Measurements from ENCODE around the gene DHRS4L2.
"Not testable (repeated sequence)": the region's sequence is repeated elsewhere in the genome, so short reads cannot be mapped to it uniquely, and the experiment has no call there.

Gene DHRS4L2

DNA sequence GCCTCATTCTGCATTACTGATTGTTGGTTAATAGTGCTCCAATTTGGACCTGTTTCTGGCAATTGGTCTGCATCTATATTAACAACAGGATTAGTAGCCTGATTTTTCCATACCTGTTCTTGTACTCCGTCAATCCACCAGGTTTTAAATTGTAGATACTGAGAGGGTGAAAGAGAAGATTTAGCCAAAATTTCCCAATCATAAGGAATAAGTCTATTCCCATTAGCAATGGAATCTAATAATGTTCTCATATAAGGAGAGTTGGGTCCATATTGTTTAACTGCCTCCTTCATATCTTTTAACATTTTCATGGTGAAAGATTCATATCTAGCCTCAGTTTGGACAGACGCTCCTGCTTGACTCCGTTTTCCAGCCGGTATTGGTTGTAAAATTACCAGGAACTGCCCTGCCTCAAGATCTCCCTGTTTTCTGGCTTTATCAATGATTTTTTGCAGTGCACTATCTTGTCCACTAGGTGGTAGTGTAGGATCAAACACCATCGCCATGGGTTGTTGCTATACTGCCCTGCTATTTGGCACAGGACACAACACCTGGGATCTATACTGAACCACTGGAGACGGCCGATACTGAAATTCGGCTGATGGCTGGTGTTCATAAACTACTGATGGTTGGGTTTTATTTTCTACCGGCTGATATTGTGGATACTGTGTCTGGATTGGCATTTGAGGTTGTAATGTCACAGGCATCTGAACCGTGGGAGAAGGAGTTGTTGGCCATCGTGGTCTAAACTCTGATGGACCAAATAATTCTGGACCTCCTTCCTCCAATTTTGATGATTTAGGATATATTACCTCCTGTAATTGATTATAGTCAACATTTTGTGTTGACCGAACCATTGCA, 25.2 kb downstream of the DHRS4L2 start:
- no peaks in the 10 kb centered on the region for H3K9me3 ChIP-seq (ENCODE audit: severe bottlenecking)
- H3K4me3 ChIP-seq (ENCODE audit: severe bottlenecking), result no peak overlapping the region
- no peak overlapping the region for H3K27ac ChIP-seq (ENCODE audit: poor library complexity, severe bottlenecking)
- no peaks in the 10 kb centered on the region for H3K36me3 ChIP-seq (ENCODE audit: low read depth)
- peak; percentile 92 for ATAC-seq (ENCODE audit: low read depth)
- no peaks in the 10 kb centered on the region for H3K27me3 ChIP-seq (ENCODE audit: insufficient read depth, poor library complexity, severe bottlenecking)
- no peaks in the 10 kb centered on the region for H3K4me1 ChIP-seq (ENCODE audit: insufficient read depth, poor library complexity, severe bottlenecking)
- TF ChIP-seq, protein P1, sequence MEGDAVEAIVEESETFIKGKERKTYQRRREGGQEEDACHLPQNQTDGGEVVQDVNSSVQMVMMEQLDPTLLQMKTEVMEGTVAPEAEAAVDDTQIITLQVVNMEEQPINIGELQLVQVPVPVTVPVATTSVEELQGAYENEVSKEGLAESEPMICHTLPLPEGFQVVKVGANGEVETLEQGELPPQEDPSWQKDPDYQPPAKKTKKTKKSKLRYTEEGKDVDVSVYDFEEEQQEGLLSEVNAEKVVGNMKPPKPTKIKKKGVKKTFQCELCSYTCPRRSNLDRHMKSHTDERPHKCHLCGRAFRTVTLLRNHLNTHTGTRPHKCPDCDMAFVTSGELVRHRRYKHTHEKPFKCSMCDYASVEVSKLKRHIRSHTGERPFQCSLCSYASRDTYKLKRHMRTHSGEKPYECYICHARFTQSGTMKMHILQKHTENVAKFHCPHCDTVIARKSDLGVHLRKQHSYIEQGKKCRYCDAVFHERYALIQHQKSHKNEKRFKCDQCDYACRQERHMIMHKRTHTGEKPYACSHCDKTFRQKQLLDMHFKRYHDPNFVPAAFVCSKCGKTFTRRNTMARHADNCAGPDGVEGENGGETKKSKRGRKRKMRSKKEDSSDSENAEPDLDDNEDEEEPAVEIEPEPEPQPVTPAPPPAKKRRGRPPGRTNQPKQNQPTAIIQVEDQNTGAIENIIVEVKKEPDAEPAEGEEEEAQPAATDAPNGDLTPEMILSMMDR (IDR thresholded peaks at IDR 0.05; ENCODE audit: poor library complexity, severe bottlenecking), result peak; percentile 98
- DNase-seq (ENCODE audit: low spot score), result no peak

DNA sequence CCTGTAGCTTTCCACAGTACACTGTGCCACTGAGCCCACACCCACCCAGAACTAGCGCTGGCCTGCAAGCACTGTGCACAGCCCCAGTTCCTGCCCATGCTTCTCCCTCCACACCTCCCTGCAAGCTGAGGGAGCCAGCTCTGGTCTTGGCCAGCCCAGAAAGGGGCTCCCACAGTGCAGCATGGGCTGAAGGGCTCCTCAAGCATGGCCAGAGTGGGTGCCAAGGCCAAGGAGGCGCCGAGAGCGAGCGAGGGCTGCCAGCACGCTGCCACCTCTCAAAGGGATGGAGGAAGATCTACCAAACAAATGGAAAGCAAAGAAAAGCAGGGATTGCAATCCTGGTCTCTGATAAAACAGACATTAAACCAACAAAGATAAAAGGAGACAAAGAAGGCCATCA, 27.0 kb downstream of the DHRS4L2 start:
- ATAC-seq (ENCODE audit: low read depth); H3K9me3 ChIP-seq (ENCODE audit: severe bottlenecking); H3K4me1 ChIP-seq (ENCODE audit: insufficient read depth, poor library complexity, severe bottlenecking); H3K27ac ChIP-seq (ENCODE audit: poor library complexity, severe bottlenecking); H3K4me3 ChIP-seq (ENCODE audit: severe bottlenecking); H3K36me3 ChIP-seq (ENCODE audit: low read depth); H3K27me3 ChIP-seq (ENCODE audit: insufficient read depth, poor library complexity, severe bottlenecking); DNase-seq (ENCODE audit: low spot score): not testable (repeated sequence)

DNA sequence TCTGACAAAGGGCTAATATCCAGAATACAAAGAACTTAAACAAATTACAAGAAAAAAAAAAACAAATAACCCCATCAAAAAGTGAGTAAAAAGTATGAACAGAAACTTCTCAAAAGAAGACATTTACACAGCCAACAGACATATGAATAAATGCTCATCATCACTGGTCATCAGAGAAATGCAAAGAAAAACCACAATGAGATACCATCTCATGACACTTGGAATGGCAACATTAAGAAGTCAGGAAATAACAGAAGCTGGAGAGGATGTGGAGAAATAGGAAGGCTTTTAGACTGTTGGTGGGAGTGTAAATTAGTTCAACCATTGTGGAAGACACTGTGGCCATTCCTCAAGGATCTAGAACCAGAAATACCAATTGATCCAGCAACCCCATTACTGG, 30.2 kb downstream of the DHRS4L2 start:
- not testable (repeated sequence) for ATAC-seq (ENCODE audit: low read depth); H3K36me3 ChIP-seq (ENCODE audit: low read depth); H3K9me3 ChIP-seq (ENCODE audit: severe bottlenecking); DNase-seq (ENCODE audit: low spot score); H3K4me3 ChIP-seq (ENCODE audit: severe bottlenecking); H3K27ac ChIP-seq (ENCODE audit: poor library complexity, severe bottlenecking); H3K27me3 ChIP-seq (ENCODE audit: insufficient read depth, poor library complexity, severe bottlenecking); H3K4me1 ChIP-seq (ENCODE audit: insufficient read depth, poor library complexity, severe bottlenecking)

DNA sequence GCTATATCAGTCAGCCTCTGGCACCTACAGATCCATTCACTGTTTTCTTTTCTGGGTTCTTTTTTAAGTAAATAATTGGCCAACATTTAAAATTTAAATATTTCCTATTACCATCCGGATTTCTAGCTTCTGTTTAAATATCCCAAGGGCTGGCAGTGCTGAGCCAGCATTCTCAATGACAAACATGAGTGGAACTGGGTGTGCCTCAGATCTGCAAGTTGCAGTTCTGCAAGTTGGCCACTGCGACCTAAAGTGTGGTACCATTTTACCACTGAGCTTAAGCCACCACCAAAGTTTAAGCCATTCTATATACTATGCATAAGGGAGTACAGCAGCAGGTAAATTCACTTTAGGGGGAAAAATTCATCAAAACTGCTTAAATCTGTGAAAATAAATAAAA, 31.2 kb downstream of the DHRS4L2 start:
- H3K4me1 ChIP-seq (ENCODE audit: insufficient read depth, poor library complexity, severe bottlenecking); DNase-seq (ENCODE audit: low spot score); H3K36me3 ChIP-seq (ENCODE audit: low read depth); H3K9me3 ChIP-seq (ENCODE audit: severe bottlenecking); H3K27me3 ChIP-seq (ENCODE audit: insufficient read depth, poor library complexity, severe bottlenecking); H3K27ac ChIP-seq (ENCODE audit: poor library complexity, severe bottlenecking); H3K4me3 ChIP-seq (ENCODE audit: severe bottlenecking): not testable (repeated sequence)
- TF ChIP-seq, protein P1 (IDR thresholded peaks at IDR 0.05; ENCODE audit: poor library complexity, severe bottlenecking), result peak; percentile 21
- peak; percentile 77 for ATAC-seq (ENCODE audit: low read depth)

DNA sequence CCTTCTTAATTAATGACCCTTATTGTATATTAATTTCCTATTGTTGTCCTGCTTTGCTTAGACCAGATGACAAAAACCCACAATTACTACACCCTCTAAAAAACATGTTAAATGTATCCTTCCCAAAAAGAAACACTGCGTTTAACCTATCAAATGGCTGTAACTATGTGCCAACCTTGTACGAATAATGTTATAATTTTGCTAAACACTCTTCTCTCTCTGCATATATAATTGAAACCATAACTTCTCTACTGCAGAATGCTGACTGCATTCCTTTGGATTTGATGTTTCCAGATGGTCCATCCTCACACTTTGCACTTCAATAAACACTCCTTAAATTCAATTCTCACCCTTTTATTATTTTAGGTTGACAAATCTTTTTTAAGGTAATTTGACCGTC, 31.8 kb downstream of the DHRS4L2 start:
- not testable (repeated sequence) for H3K4me3 ChIP-seq (ENCODE audit: severe bottlenecking); H3K27me3 ChIP-seq (ENCODE audit: insufficient read depth, poor library complexity, severe bottlenecking); H3K4me1 ChIP-seq (ENCODE audit: insufficient read depth, poor library complexity, severe bottlenecking); H3K36me3 ChIP-seq (ENCODE audit: low read depth); H3K27ac ChIP-seq (ENCODE audit: poor library complexity, severe bottlenecking); ATAC-seq (ENCODE audit: low read depth); DNase-seq (ENCODE audit: low spot score); H3K9me3 ChIP-seq (ENCODE audit: severe bottlenecking)

DNA sequence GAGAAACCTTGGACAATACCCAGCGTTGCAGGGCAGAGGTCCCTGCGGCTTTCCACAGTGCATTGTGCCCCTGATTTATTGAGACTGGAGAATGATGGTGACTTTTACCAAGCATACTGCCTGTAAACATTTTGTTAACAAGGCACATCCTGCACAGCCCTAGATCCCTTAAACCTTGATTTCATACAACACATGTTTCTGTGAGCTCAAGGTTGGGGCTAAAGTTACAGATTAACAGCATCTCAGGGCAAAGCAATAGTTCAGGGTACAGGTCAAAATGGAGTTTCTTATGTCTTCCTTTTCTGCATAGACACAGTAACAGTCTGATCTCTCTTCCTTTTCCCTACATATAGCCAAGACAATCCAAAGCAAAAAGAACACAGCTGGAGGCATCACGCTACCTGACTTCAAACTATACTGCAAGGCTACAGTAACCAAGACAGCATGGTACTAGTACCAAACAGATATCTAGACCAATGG, 36.2 kb downstream of the DHRS4L2 start:
- H3K4me3 ChIP-seq (ENCODE audit: severe bottlenecking); H3K4me1 ChIP-seq (ENCODE audit: insufficient read depth, poor library complexity, severe bottlenecking); ATAC-seq (ENCODE audit: low read depth); DNase-seq (ENCODE audit: low spot score); H3K27ac ChIP-seq (ENCODE audit: poor library complexity, severe bottlenecking); H3K9me3 ChIP-seq (ENCODE audit: severe bottlenecking); H3K36me3 ChIP-seq (ENCODE audit: low read depth): not testable (repeated sequence)
- H3K27me3 ChIP-seq (ENCODE audit: insufficient read depth, poor library complexity, severe bottlenecking), result peaks cover 14% of the 10 kb centered on the region

DNA sequence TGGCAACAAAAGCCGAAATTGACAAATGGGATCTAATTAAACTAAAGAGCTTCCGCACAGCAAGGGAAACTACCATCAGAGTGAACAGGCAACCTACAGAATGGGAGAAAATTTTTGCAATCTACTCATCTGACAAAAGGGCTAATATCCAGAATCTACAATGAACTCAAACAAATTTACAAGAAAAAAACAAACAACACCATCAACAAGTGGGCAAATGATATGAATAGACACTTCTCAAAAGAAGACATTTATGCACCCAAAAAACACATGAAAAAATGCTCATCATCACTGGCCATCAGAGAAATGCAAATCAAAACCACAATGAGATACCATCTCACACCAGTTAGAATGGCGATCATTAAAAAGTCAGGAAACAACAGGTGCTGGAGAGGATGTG, 41.0 kb downstream of the DHRS4L2 start:
- H3K27me3 ChIP-seq (ENCODE audit: insufficient read depth, poor library complexity, severe bottlenecking), result peaks cover 11% of the 10 kb centered on the region
- not testable (repeated sequence) for H3K9me3 ChIP-seq (ENCODE audit: severe bottlenecking); H3K4me3 ChIP-seq (ENCODE audit: severe bottlenecking); H3K36me3 ChIP-seq (ENCODE audit: low read depth); H3K27ac ChIP-seq (ENCODE audit: poor library complexity, severe bottlenecking); H3K4me1 ChIP-seq (ENCODE audit: insufficient read depth, poor library complexity, severe bottlenecking); ATAC-seq (ENCODE audit: low read depth); DNase-seq (ENCODE audit: low spot score)

DNA sequence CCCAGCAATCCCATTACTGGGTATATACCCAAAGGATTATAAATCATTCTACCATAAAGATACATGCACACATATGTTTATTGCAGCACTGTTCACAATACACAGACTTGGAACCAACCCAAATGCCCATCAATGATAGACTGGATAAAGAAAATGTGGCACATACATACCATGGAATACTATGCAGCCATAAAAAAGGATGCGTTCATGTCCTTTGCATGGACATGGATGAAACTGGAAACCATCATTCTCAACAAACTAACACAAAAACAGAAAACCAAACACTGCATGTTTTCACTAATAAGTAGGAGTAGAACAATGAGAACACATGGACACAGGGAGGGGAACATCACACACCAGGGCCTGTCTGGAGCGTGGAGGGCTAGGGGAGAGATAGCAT, 42.6 kb downstream of the DHRS4L2 start:
- ATAC-seq (ENCODE audit: low read depth); H3K4me1 ChIP-seq (ENCODE audit: insufficient read depth, poor library complexity, severe bottlenecking); DNase-seq (ENCODE audit: low spot score); H3K27ac ChIP-seq (ENCODE audit: poor library complexity, severe bottlenecking); H3K4me3 ChIP-seq (ENCODE audit: severe bottlenecking); H3K9me3 ChIP-seq (ENCODE audit: severe bottlenecking); H3K36me3 ChIP-seq (ENCODE audit: low read depth); H3K27me3 ChIP-seq (ENCODE audit: insufficient read depth, poor library complexity, severe bottlenecking): not testable (repeated sequence)

All from RWPE2 (cell line).